ENCODE results near the gene DOCK4.

The DOCK4 gene

GRCh38 chr7:112161253-112162141 lies 44.7 kb downstream of the DOCK4 start:
- DNase-seq (ENCODE audit: low read depth in 3 of 3): no peak

GRCh38 chr7:112160771-112161150 lies 45.4 kb downstream of the DOCK4 start:
- no peak for DNase-seq (ENCODE audit: low read depth in 3 of 3)

GRCh38 chr7:112160130-112160770 lies 45.9 kb downstream of the DOCK4 start:
- no peak for DNase-seq (ENCODE audit: low read depth in 3 of 3)

GRCh38 chr7:112159351-112159750 lies 46.8 kb downstream of the DOCK4 start:
- no peak for DNase-seq (ENCODE audit: low read depth in 3 of 3)

- DNase-seq (ENCODE audit: low read depth in 3 of 3): no peak
Measured at GRCh38 chr7:112157072-112157471, 49.1 kb downstream of the DOCK4 start.

- no peak for DNase-seq (ENCODE audit: low read depth in 3 of 3)
Measured at GRCh38 chr7:112156412-112156811, 49.8 kb downstream of the DOCK4 start.

- no peak for DNase-seq (ENCODE audit: low read depth in 3 of 3)
Measured at GRCh38 chr7:112154690-112155089, 51.5 kb downstream of the DOCK4 start.

- DNase-seq (ENCODE audit: low read depth in 3 of 3): no peak
Measured at GRCh38 chr7:112152186-112152585, 54.0 kb downstream of the DOCK4 start.

- DNase-seq (ENCODE audit: low read depth in 3 of 3): no peak
Measured at GRCh38 chr7:112150823-112151641, 55.2 kb downstream of the DOCK4 start.

GRCh38 chr7:112149734-112150133 lies 56.5 kb downstream of the DOCK4 start:
- no peak for DNase-seq (ENCODE audit: low read depth in 3 of 3)

- DNase-seq (ENCODE audit: low read depth in 3 of 3): no peak
Measured at GRCh38 chr7:112147793-112148361, 58.3 kb downstream of the DOCK4 start.

GRCh38 chr7:112145206-112145605 lies 61.0 kb downstream of the DOCK4 start:
- DNase-seq (ENCODE audit: low read depth in 3 of 3): no peak

- DNase-seq (ENCODE audit: low read depth in 3 of 3): no peak
Measured at GRCh38 chr7:112144284-112145059, 61.7 kb downstream of the DOCK4 start.

GRCh38 chr7:112143582-112143981 lies 62.6 kb downstream of the DOCK4 start:
- no peak for DNase-seq (ENCODE audit: low read depth in 3 of 3)

- DNase-seq (ENCODE audit: low read depth in 3 of 3): no peak
Measured at GRCh38 chr7:112143136-112143535, 63.1 kb downstream of the DOCK4 start.

GRCh38 chr7:112140600-112140999 lies 65.6 kb downstream of the DOCK4 start:
- no peak for DNase-seq (ENCODE audit: low read depth in 3 of 3)

- no peak for DNase-seq (ENCODE audit: low read depth in 3 of 3)
Measured at GRCh38 chr7:112138938-112139337, 67.3 kb downstream of the DOCK4 start.

- no peak for DNase-seq (ENCODE audit: low read depth in 3 of 3)
Measured at GRCh38 chr7:112138325-112138852, 67.8 kb downstream of the DOCK4 start.

GRCh38 chr7:112137141-112138101 lies 68.8 kb downstream of the DOCK4 start:
- DNase-seq (ENCODE audit: low read depth in 3 of 3): no peak

All from stimulated activated CD4-positive, alpha-beta T cell treated with anti-CD3 and anti-CD28 coated beads, TNF-alpha, amount 100 ng/mL, for 48 hours (primary cell).